ENCODE measurements around the gene MPZL2. TPM values are rescaled to one million over a fixed set of nuclear protein-coding genes. Genes with fewer than 3 reads are reported as not detected.

Gene MPZL2
- total RNA-seq, 1 experiment from 2014 or later, result 0.26 TPM

GRCh38 chr11:118291477-118292135 is 27.5 kb upstream of the MPZL2 start:
- Histone ChIP-seq H3K14ac (ENCODE audit: insufficient read depth, low read length) (no peak overlapping the region), H2AFZ (ENCODE audit: low read length) (no peak overlapping the region), H3K4me2 (ENCODE audit: insufficient read depth, insufficient read length, low read length) (no peak overlapping the region), H4K5ac (ENCODE audit: insufficient read length, low read depth, low read length) (no peak overlapping the region), H3K18ac (ENCODE audit: insufficient read length, low read depth, low read length) (no peak overlapping the region), H3K4me1 (ENCODE audit: insufficient read depth, low read length) (no peaks in the 10 kb centered on the region), H2BK15ac (ENCODE audit: low read depth, low read length) (no peak overlapping the region), H3K27ac (ENCODE audit: insufficient read length, low read depth, low read length) (no peak overlapping the region), H3K9ac (ENCODE audit: extremely low read depth, insufficient read length, low read length) (no peak overlapping the region), H2BK20ac (ENCODE audit: low read depth, low read length, poor library complexity, severe bottlenecking) (no peak overlapping the region), H2BK5ac (ENCODE audit: insufficient read length, low read length) (no peak overlapping the region), H2AK5ac (ENCODE audit: insufficient read length, low read length) (no peak overlapping the region), H3K4ac (ENCODE audit: low read depth, low read length) (no peak overlapping the region), H2BK12ac (ENCODE audit: insufficient read length, low read depth, low read length) (no peak overlapping the region), H3K56ac (ENCODE audit: insufficient read length, low read depth, low read length) (no peak overlapping the region), H3K23me2 (ENCODE audit: insufficient read length, low read depth, low read length, poor library complexity, severe bottlenecking) (no peaks in the 10 kb centered on the region), H3K27me3 (ENCODE audit: insufficient read depth, low read length) (no peaks in the 10 kb centered on the region), H2BK120ac (ENCODE audit: low read depth, low read length, poor library complexity, severe bottlenecking) (no peak overlapping the region), H4K91ac (ENCODE audit: insufficient read length, low read depth, low read length) (no peak overlapping the region), H3K23ac (ENCODE audit: insufficient read length, low read depth, low read length) (no peak overlapping the region), H3K79me1 (ENCODE audit: insufficient read depth, low read depth, low read length, poor library complexity, severe bottlenecking) (no peaks in the 10 kb centered on the region), H3K79me2 (ENCODE audit: insufficient read depth, low read length) (no peaks in the 10 kb centered on the region), H3T11ph (ENCODE audit: low read length) (no peak overlapping the region), H4K8ac (replicated peaks; ENCODE audit: insufficient read length, low read depth, low read length) (no peak overlapping the region), H3K9me3 (ENCODE audit: control insufficient read depth, low read depth, low read length) (no peaks in the 10 kb centered on the region), H4K20me1 (ENCODE audit: control insufficient read depth, insufficient read depth, insufficient read length) (no peaks in the 10 kb centered on the region)
- TF ChIP-seq, protein P1, sequence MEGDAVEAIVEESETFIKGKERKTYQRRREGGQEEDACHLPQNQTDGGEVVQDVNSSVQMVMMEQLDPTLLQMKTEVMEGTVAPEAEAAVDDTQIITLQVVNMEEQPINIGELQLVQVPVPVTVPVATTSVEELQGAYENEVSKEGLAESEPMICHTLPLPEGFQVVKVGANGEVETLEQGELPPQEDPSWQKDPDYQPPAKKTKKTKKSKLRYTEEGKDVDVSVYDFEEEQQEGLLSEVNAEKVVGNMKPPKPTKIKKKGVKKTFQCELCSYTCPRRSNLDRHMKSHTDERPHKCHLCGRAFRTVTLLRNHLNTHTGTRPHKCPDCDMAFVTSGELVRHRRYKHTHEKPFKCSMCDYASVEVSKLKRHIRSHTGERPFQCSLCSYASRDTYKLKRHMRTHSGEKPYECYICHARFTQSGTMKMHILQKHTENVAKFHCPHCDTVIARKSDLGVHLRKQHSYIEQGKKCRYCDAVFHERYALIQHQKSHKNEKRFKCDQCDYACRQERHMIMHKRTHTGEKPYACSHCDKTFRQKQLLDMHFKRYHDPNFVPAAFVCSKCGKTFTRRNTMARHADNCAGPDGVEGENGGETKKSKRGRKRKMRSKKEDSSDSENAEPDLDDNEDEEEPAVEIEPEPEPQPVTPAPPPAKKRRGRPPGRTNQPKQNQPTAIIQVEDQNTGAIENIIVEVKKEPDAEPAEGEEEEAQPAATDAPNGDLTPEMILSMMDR (conservative IDR thresholded peaks at IDR 0.05), result no peak
- H3K4me3 Mint-ChIP-seq, result no peak overlapping the region
- no CpG with 5 or more reads among the region's 9 CpGs for WGBS (ENCODE audit: extremely low coverage, insufficient read length, low lambda C conversion rate)
- H3K36me3 Mint-ChIP-seq (ENCODE audit: insufficient read depth in 1 of 3, low read depth in 3 of 3), result no peaks in the 10 kb centered on the region
- H3K9me3 Mint-ChIP-seq, result no peaks in the 10 kb centered on the region
- H3K27ac Mint-ChIP-seq, result no peak overlapping the region
- DNase-seq, result no peak
- peaks cover 4% of the 10 kb centered on the region in 2 experiments; a peak in 3 of 4 replicates for H3K4me1 Mint-ChIP-seq
- H3K27me3 Mint-ChIP-seq (ENCODE audit: low read depth), result peaks cover 28% of the 10 kb centered on the region

All from H9 (cell line).